ENCODE data around the gene CCDC137. TPM values are rescaled to one million over a fixed set of nuclear protein-coding genes. Genes with fewer than 3 reads are reported as not detected.

Gene CCDC137
- total RNA-seq, 1 donor from 2014 or later: 0.96 TPM

DNA sequence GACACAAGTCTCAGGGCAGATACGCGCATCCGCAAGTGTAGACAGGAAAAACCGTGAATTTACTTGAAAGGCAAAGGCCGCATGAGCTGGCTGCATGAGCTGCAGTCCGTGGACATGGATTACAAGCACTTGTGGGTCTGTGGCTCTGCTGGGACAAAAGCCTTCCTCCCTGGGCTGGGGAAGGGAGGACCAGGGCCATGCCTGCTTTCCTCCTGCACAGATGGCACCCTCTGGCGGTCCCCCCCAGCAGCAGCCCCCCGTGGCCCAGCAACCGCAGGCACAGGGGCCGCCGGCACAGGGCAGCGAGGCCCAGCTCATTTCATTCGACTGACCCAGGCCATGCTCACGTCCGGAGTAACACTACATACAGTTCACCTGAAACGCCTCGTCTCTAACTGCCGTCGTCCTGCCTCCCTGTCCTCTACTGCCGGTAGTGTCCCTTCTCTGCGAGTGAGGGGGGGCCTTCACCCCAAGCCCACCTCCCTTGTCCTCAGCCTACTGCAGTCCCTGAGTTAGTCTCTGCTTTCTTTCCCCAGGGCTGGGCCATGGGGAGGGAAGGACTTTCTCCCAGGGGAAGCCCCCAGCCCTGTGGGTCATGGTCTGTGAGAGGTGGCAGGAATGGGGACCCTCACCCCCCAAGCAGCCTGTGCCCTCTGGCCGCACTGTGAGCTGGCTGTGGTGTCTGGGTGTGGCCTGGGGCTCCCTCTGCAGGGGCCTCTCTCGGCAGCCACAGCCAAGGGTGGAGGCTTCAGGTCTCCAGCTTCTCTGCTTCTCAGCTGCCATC lies 34.9 kb downstream of the CCDC137 start:
- DNase-seq (ENCODE audit: low spot score): no peak

DNA sequence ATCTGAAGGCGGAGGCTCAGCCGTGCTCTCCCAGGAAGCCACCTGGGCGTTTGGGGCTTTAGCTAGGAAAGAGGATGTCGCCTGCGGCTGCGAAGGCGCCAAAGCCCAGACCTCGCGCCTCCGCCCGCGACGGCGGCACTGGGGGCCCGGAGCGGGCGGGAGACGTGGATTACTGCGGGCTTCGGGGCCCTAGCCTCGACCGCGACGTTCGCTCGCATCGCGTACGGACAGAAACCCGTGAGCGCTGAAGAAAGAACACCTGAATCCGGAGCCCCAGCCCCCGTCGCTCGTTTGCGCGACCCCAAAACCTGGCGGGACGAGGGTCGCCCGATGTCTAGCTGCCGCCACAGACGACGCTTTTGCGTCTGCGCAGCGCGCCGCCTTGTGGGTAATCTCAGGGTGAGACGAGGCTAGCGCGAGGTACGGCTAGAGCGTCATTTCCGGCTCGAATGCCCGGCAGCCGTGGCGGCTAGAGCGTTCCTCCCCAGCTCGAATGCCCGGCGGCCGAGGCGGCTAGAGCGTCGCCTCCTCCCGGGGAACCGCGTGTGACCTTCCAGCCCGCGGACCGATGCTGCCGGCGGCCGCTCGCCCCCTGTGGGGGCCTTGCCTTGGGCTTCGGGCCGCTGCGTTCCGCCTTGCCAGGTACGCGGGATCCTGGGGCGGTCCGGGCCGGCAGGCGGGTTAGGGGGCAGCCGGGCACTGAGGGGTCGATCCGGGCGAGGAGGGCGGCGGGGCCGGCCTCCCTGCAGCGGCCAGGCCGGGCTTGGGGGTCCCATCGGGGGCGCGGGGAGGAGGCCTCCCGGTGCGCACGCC lies 36.6 kb downstream of the CCDC137 start, which contains the start of gene MRPL12:
MRPL12 (plus strand) TSS at position 434 of the 813 bp plus-strand sequence; CDS start at position 569, 135 bp downstream.
- peak; percentile 97 for DNase-seq (ENCODE audit: low spot score)

DNA sequence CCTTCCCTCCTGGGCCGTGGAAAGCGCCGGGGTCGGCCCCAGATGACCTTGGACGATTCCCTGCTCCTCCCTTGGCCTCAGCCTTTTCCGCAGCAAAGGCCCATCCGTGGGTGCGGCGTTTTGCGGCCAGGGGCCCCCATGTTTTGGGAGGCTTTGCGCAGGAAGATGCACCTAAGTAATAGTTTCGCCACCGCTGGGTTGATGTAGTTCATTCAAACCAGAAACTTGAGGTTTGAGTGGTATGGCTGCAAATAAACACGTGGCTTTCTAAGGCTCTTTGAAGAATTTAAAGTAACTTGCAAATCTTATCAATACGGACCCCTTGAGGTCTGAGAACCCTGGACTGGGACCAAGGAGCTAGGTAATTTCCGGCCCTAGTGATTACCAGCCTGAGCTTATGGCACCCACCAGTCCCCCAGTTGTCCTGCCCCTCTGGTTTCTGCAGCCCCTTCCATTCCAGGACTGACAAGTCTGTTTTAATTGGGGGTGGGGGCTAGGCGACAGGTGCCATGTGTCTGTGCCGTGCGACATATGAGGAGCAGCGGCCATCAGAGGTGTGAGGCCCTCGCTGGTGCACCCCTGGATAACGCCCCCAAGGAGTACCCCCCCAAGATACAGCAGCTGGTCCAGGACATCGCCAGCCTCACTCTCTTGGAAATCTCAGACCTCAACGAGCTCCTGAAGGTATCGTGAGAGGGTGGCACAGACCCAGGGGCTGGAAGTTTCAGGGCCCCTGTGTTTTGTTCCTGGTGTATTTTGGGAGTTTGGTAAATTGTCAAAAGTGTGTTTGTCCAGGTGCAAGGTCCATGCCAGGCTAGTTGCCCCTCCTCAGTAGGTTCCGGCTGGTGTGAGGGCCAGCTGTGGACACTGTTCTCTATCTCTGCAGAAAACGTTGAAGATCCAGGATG lies 37.5 kb downstream of the CCDC137 start:
- no peak for DNase-seq (ENCODE audit: low spot score)

DNA sequence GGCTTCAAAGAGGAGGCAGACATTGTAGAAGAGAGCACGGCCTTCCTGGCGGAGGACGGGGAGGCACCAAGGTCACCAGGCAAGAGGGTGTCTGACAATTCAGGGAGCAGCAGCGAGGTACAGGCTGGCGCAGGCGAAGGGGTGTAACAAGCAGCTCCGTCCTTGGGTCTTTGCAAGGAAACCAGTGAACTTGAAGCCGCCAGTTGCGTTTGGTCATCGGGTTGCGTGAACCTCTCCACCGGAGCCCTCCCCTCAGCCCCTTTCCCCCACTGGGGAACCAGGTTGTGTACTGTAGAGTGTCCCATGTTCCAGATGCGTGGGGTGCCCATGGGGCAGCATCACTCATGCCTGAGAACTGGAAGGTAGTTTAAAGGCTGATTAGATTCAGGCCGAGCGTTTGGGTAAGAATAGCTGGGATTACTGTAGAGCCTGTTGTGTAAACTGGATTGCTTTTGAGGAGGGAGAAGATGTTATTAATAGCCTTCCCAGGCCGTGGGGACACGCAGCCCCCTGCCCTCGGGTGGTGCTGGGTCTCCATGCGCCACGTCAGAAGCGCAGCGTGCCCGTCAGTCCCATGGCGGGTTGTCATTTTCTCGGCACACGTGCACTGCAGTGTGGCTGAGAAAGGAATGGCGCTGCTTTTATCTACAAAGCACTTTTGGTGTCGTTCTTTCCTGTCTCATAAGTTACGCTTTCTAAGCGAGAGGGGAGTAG lies 39.1 kb downstream of the CCDC137 start:
- DNase-seq (ENCODE audit: low spot score): no peak

DNA sequence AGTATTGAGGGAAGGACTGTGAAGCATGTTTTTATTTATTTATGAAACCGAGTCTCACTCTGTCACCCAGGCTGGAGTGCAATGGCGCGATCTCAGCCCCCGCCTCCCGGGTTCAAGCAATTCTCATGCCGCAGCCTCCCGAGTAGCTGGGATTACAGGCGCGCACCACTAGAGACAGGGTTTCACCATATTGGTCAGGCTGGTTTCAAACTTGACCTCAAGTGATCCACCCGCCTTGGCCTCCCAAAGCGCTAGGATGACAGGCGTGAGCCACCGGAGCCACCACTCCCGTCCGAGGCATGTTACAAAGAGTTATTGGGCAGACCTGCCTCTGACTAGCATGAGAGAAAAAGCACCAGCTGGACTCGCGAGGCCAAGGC lies 39.7 kb downstream of the CCDC137 start:
- DNase-seq (ENCODE audit: low spot score): no peak

DNA sequence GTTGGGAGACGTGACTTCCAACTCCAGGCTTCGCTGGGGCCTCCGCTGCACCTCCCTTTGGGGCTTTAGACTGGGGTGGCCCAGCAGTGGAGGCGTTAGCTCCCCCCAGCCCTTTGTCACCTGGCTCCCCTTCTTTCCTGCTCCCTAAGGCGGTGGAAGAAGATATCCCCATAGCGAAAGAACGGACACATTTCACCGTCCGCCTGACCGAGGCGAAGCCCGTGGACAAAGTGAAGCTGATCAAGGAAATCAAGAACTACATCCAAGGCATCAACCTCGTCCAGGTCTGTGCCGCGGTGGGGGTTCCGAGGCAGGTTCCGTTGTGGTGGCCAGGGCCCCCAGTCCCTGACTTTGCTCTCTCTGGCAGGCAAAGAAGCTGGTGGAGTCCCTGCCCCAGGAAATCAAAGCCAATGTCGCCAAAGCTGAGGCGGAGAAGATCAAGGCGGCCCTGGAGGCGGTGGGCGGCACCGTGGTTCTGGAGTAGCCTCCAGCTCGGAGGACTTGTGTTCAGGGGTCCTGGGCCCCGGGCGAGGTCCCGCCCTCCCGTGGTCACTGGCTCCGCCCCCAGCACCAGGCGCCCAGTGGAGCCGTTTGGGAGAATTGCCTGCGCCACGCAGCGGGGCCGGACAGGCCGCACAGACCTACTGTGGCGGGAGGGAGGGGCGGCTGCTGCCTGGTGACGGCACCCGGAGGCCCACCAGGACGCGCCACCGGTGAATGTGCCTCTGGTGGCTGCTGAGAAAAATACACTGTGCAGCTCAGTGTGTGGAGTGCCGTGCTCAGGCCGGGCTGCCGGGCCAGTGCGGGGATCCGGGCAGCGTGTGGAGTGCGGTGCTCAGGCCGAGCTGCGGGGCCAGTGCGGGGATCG lies 40.5 kb downstream of the CCDC137 start:
- no peak for DNase-seq (ENCODE audit: low spot score)

DNA sequence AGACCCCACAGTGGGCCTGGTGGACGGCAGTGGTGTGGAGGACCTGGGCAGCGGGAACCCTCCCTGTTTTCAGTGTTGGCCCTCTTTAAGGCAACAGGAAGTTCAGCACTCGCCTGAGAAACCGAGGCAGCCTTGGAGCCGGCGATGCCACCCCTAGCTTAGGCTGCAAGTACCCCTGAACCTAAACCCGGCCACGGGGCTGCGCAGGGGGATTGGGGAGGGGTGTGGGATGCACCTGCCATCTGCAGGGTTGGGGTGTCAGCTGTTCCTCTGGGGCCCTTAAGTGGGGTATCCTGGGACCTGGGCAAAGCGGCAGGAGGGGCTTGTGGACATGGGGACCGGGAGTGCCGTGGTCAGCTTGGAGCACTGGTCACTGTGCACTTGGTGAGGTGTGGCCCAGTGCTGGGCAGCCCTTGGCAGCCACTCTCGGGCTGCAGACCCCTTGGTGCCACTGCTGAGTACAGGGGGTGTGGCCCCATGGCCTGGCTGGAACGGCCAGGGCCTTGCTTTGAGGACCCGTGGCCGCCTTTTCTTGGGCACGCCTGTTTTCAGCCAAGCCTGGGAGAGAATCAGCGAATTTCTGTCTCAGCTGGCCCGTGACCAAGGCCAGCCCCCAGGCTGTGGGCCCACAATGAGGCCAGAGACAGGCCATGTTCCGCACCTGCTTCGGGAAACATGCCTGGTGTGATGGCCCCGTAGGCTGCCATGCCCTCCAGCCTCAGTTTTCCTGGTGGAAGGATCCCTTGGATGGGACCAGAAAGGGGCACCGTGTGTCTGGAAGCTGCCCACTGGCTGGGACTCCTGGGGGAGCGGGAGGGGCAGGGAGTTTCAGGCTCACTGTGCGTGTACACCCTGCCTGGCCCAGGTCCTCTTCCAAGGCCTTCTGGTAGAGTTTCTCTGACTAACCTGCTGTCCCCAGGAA lies 41.4 kb downstream of the CCDC137 start:
- DNase-seq (ENCODE audit: low spot score): no peak

DNA sequence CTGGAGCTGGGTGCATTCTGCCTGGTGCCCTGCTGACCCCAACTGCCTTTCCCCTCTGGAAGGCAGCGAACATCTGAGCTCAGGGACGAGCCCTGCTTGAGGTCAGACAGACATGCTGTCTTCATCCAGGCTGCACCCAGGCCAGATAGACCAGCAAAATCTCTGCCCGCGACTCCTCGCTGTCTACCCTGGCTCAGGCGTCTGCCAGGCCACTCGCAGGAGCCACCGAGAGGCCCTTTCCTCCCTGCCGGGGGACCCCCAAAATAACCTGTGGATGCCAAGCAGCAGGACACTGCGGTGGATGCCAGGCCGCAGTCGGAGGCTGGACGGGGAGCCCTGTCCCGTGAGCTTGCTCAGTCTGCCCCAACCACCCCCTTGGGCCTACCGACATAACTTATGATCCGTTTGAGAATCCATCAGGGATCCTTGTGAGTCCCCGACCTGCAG lies 42.2 kb downstream of the CCDC137 start:
- no peak for DNase-seq (ENCODE audit: low spot score)

DNA sequence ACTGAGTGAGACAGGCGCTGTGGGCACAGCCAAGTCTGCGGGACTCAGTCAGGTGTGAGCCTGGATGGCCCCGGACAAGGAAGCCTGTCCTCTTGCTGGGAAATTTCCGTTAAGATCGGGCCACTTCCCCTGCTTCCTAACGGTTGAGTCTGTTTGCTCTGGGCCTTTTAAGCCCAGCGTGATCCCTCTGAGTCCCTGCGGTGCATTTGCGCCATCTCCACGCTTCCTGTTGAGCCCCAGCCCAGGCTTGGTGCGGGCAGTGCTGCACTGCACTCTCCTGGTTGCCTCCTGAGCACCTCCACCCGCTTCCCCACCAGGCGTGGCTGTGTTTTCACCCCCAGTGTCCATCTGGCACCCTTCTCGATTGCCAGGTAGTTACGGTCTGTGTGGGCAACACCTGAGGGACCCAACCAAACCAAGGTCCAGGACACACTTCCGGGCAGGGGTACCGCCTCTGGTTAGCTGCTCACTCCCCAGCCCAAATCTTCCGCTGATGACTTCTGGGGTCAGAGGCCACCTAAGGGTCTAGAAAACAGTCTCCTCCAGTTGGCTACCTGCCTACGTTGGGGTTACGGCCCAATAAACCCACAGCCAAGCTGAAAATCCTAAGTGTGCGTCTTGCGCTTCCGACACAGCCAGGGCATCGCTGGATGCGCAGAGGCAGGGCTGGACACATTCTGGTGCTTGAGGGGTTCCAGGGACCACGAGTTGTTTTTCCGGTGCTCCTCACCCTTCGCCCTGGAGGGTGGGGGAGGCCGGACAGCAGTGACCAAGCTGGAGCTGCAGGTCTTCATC lies 44.2 kb downstream of the CCDC137 start:
- DNase-seq (ENCODE audit: low spot score): no peak

DNA sequence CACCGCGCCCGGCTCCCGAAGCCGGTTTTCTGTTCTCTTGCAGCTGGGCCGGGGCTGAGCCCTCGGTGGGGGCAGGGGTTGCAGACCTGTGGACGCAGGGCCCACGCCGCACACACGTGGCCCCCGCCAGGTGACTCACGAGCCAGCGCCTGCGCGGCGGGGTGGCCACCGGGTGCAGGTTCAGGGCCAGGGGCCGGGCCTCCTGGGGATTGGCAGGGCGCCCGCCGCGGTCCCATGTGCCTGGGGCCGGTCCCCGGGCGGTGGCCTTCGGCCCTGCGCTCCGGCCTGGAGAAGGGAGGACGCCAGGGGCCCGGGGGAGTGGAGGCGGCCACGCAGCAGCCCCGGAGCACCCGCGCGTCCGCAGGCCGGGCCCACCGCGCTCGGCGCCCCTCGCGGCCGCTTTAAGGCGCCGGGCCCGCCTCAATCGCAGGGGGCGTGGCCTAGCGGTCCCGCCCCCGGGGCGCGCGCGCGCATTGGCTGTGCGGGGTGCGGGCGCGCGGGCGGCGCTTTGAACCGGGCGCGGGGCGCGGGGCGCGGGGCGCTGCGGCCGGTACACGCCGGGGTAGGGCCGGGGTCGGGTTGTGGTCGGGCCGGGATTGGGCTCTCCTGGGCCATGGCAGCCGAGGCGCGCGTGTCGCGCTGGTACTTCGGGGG lies 45.4 kb downstream of the CCDC137 start, which contains the start of gene SLC25A10:
SLC25A10 (plus strand) TSS at position 471 of the 654 bp plus-strand sequence; CDS start at position 614, 143 bp downstream.
- peak; percentile 71 for DNase-seq (ENCODE audit: low spot score)

DNA sequence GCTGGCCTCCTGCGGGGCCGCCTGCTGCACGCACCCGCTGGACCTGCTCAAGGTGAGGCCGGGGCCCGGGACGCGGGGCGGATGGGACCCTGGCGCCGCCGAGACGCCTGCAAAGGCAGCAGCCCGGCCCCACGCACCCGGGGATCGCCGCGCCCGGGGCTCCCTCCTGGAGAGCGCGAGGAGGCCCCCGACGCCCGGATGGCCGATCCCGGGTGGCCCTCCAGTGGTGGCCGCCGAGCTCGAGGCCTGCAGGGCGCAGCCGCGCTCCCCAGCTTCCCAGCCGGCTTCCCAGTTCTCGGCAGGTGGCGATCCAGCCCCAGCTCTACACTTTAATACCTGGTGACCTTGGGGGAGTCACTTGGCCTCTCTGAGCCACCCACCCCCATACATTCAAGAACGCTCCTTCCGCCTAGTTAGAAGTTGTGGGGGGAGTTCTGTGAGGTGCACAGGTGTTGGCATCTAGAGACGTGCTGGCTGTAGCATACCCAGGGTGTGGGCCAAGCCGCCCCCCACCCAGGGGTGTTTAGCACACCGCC lies 46.0 kb downstream of the CCDC137 start:
- no peak for DNase-seq (ENCODE audit: low spot score)

DNA sequence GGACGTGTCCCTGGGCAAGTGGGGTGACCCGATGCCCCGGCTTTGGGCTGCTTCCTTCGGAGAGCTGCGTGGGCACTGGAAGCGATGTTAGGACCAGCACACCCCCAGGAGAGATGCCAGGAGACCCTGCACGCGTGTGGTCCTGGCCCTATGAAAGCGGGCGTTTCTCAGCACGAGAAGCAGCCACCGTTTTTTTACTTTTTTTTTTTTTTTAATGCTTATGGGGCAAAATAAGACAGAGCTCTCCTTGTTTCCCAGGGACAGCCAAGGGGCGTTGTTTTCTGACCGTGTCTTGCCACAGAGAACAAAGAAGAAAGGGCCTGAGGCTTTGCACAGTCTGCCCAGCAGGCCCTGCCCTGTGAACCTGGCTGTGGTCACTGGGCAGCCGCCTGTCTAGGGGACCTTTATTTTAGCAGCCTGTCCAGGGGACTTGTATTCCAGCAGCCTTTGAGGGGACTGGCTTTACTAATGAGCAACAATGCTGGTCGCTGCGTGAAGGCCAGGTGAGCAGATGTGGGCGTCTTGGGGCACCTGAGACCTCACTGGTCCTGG lies 46.5 kb downstream of the CCDC137 start:
- DNase-seq (ENCODE audit: low spot score): no peak

DNA sequence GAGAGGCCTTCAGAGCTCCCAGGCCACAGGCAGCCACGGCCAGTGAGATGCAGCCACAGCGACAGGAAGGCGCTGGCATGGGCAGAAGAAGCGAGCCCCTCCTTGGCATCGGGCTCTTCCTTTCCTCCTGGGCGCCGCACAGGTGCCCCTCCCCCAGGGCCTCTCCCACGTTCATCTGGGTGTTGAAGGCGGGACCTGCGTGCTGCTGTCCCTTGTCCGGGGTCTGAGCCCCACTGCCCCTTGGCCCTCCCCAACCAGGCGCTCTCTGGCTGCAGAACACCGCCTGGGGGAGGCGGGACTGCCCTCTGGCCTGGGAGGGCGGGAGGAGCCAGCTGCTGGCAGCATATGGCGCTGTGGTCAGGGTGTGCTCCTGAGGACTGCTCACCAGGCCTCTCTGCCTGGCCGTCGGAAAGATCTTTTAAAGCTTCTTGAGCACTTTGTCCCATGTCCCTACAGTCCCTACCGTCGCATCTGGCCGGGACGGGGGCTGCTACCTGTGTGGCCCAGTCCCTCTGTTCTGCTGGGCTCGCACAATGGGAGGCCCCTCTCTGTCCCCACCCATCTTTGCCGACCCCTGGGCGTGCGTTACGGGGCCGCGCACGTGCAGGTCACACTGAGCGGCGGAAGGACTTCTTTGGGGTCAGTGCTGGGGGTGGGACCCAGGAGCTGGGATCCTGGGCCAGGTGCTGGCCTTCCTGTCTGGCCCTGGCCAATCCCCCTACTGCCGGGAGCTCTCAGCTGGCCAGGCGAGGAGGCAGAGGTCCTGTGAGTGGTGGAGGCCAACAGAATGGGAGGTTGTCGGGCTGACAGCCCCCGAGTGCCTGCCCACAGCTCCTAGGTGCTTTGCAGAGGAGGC lies 47.2 kb downstream of the CCDC137 start:
- no peak for DNase-seq (ENCODE audit: low spot score)

DNA sequence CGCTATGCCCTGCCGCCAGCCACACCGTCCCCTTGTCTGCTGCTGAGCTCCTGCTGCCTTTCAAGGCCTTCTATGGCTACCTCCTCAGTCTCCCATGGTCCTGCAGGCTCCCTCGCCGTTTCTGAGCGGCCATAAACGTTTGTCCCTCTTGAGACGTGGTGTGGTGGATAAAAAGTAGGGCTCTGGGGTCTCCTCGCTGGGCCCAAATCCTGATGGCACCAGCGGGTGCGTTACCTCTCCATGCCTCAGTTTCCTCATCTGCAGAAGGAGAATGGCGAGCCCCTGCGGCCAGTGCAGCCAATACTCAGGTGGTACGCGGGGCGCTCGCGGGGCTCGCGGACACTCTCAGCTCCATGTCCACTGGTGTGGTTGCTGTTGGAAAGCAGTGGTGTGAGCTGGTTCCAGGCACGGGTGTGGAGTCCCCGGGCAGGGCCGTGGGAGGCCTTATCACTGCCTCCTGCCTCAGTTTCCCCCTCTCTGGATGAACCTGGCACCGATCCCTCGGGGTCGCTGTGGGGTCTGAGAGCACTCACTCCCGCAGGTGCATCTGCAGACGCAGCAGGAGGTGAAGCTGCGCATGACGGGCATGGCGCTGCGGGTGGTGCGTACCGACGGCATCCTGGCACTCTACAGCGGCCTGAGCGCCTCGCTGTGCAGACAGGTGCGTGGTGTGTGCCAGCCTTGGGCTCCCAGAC lies 48.0 kb downstream of the CCDC137 start:
- DNase-seq (ENCODE audit: low spot score): no peak

Data from umbilical cord (tissue), 2 donors.